ENCODE data around the gene LRRFIP1. TPM values are rescaled to one million over a fixed set of nuclear protein-coding genes. Genes with fewer than 3 reads are reported as not detected.

The LRRFIP1 gene
- total and polyA plus RNA-seq, 8 donors, result 104 to 160 (median 122) TPM

- Histone ChIP-seq H3K36me3 (no peaks in the 10 kb centered on the region), H3K9me3 (no peaks in the 10 kb centered on the region), H3K4me3 (peak within 1 kb of the TSS; percentile 15 to 23), H3K4me1 (peaks cover 3 to 25% of the 10 kb centered on the region in 2 donors), H3K27ac (peak within 1 kb of the TSS; percentile 71 to 79), H3K27me3 (no peaks in the 10 kb centered on the region)
- intact Hi-C loops (cut with DNase I), result no loop called here
- ATAC-seq, result peak; percentile 81
- TF ChIP-seq CTCF (IDR thresholded peaks at IDR 0.05), result no peak
- DNase-seq, result peak in 3 of 4 donors; percentile 60 to 85 (median 76)
Measured at GRCh38 chr2:237590272-237591140, 36.9 kb upstream of the LRRFIP1 start, which contains the start of gene RAB17. Gene RAB17, minus strand, starts transcription at chr2:237590734. Its CDS starts 4,580 bp downstream, at chr2:237586154.

- DNase-seq, result peak in 1 of 4 donors; percentile 65
- peak overlapping the region; percentile 14 to 23 for H3K4me3 ChIP-seq
- intact Hi-C loops (cut with DNase I), result no loop called here
- TF ChIP-seq CTCF (IDR thresholded peaks at IDR 0.05), result no peak
- H3K27me3 ChIP-seq, result no peaks in the 10 kb centered on the region
- peak; percentile 25 for ATAC-seq
- H3K9me3 ChIP-seq, result no peaks in the 10 kb centered on the region
- no peaks in the 10 kb centered on the region for H3K36me3 ChIP-seq
- H3K4me1 ChIP-seq, result peaks cover 3 to 25% of the 10 kb centered on the region in 2 donors
- peak overlapping the region; percentile 71 to 79 for H3K27ac ChIP-seq
Measured at GRCh38 chr2:237591141-237591881, 36.1 kb upstream of the LRRFIP1 start.

GRCh38 chr2:237592425-237592980 lies 34.9 kb upstream of the LRRFIP1 start:
- no peak for DNase-seq
- H3K4me3 ChIP-seq, result no peak overlapping the region
- H3K9me3 ChIP-seq, result no peaks in the 10 kb centered on the region
- no peak overlapping the region for H3K27ac ChIP-seq
- no peaks in the 10 kb centered on the region for H3K27me3 ChIP-seq
- intact Hi-C loops (cut with DNase I), result no loop called here
- no peak for ATAC-seq
- no peaks in the 10 kb centered on the region for H3K36me3 ChIP-seq
- H3K4me1 ChIP-seq, result peaks cover 3 to 25% of the 10 kb centered on the region in 2 donors
- no peak for TF ChIP-seq CTCF (IDR thresholded peaks at IDR 0.05)

GRCh38 chr2:237593036-237593435 lies 34.4 kb upstream of the LRRFIP1 start:
- Histone ChIP-seq H3K9me3 (no peaks in the 10 kb centered on the region), H3K4me3 (no peak overlapping the region), H3K27me3 (no peaks in the 10 kb centered on the region), H3K36me3 (no peaks in the 10 kb centered on the region), H3K4me1 (peaks cover 3 to 25% of the 10 kb centered on the region in 2 donors), H3K27ac (no peak overlapping the region)
- intact Hi-C loops (cut with DNase I), result no loop called here
- TF ChIP-seq CTCF (IDR thresholded peaks at IDR 0.05), result no peak
- ATAC-seq (no peak), DNase-seq (no peak)
